Neural cell (in vitro differentiated cells): Measurements from ENCODE around the gene C1orf35.

Experiments
- EP300 ChIP-seq: fragments of 450-650 bp; conservative IDR thresholded peaks from 2 replicates; pipeline ENCODE4 v1.6.1; 2014; ENCODE audit warnings: antibody characterized with exemption, mild to moderate bottlenecking, moderate library complexity; ENCODE audit not compliant: poor library complexity, severe bottlenecking
- POLR2AphosphoS5 ChIP-seq: IDR thresholded peaks from 2 replicates; pipeline ENCODE4 v1.6.1; 2012
- TF ChIP-seq, protein P1 (sequence below): fragments of 450-650 bp; IDR thresholded peaks from 2 replicates; pipeline ENCODE4 v1.5.1; 2014; ENCODE audit warnings: antibody characterized with exemption, mild to moderate bottlenecking, moderate library complexity; ENCODE audit not compliant: poor library complexity, severe bottlenecking

- TF ChIP-seq, protein P1, sequence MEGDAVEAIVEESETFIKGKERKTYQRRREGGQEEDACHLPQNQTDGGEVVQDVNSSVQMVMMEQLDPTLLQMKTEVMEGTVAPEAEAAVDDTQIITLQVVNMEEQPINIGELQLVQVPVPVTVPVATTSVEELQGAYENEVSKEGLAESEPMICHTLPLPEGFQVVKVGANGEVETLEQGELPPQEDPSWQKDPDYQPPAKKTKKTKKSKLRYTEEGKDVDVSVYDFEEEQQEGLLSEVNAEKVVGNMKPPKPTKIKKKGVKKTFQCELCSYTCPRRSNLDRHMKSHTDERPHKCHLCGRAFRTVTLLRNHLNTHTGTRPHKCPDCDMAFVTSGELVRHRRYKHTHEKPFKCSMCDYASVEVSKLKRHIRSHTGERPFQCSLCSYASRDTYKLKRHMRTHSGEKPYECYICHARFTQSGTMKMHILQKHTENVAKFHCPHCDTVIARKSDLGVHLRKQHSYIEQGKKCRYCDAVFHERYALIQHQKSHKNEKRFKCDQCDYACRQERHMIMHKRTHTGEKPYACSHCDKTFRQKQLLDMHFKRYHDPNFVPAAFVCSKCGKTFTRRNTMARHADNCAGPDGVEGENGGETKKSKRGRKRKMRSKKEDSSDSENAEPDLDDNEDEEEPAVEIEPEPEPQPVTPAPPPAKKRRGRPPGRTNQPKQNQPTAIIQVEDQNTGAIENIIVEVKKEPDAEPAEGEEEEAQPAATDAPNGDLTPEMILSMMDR = no peak
- no peak for TF ChIP-seq EP300
- TF ChIP-seq POLR2AphosphoS5 = no peak
Observed at GRCh38 chr1:228134591-228134990, 31.5 kb upstream of the C1orf35 start.
